Suprapubic skin (tissue), 4 donors: ENCODE results near the gene GABRD. TPM values are rescaled to one million over a fixed set of nuclear protein-coding genes. Genes with fewer than 3 reads are reported as not detected.
A peak's percentile ranks its signal among the peaks of the same experiment; 100 is the strongest.

Source experiments
- DNase-seq, 2 donors: peaks; one replicate each; pipeline ENCODE4 v3.0.0-alpha.2; 2019; ENCODE audit warnings: low spot score in 2 of 2
- H3K27ac ChIP-seq: fragments of 200-600 bp; sonication (generic); one replicate; pipeline ENCODE4 v1.5.1; 2019
- H3K27me3 ChIP-seq: fragments of 200-600 bp; sonication (generic); one replicate; pipeline ENCODE4 v1.5.1; 2019
- H3K36me3 ChIP-seq: fragments of 200-600 bp; sonication (generic); one replicate; pipeline ENCODE4 v1.5.1; 2019
- H3K4me1 ChIP-seq: fragments of 200-600 bp; sonication (generic); one replicate; pipeline ENCODE4 v1.5.1; 2019
- H3K4me3 ChIP-seq: fragments of 200-600 bp; sonication (generic); one replicate; pipeline ENCODE4 v1.5.1; 2019; ENCODE audit warnings: mild to moderate bottlenecking
- H3K9me3 ChIP-seq: fragments of 200-600 bp; sonication (generic); one replicate; pipeline ENCODE4 v1.5.1; 2019
- CTCF ChIP-seq, 2 donors: fragments of 200-600 bp in 1 of 2; fragments of 450-650 bp in 1 of 2; sonication (generic) in 1 of 2; IDR thresholded peaks; one replicate each; pipeline ENCODE4 v1.5.1; 2016 to 2019; ENCODE audit warnings: antibody characterized with exemption in 2 of 2, mild to moderate bottlenecking in 1 of 2, moderate library complexity in 1 of 2
- EP300 ChIP-seq: sonication (generic); formaldehyde crosslinking; IDR thresholded peaks from one replicate; pipeline ENCODE4 v1.6.1; 2017; ENCODE audit warnings: antibody characterized with exemption
- POLR2A ChIP-seq, 2 donors: fragments of 450-650 bp; IDR thresholded peaks; one replicate each; pipeline ENCODE4 v1.6.1; 2017; ENCODE audit warnings: antibody characterized with exemption in 2 of 2, mild to moderate bottlenecking in 2 of 2, moderate library complexity in 2 of 2
- POLR2AphosphoS5 ChIP-seq, 3 donors: sonication (generic); formaldehyde crosslinking; IDR thresholded peaks; one replicate each; pipeline ENCODE4 v1.6.1; 2017; ENCODE audit warnings: antibody characterized with exemption in 3 of 3
- WGBS: methylation state at CpG from one replicate; pipeline ENCODE4 v1.1.5; 2018; 5-methylcytosine and 5-hydroxymethylcytosine counted together
- total RNA-seq, 4 donors: library from RNA; depleted of rRNA; stranded (reverse); fragments of >200 nt; gene quantifications; one replicate each; pipeline ENCODE4 v1.1.0, GENCODE V29; 2016

GABRD gene
- total RNA-seq, result 1 to 10 TPM in 2 of 4 donors, under 1 TPM in 1, not detected in 1; 0.52 to 1.7 (median 1.2) TPM

GRCh38 chr1:2019172-2019543 lies at the start of gene GABRD:
GABRD (plus strand) TSS chr1:2019345; CDS start chr1:2019424, 79 bp downstream.
- Histone ChIP-seq H3K36me3 (no peaks in the 10 kb centered on the region), H3K9me3 (no peaks in the 10 kb centered on the region), H3K4me3 (peak within 1 kb of the TSS; percentile 50), H3K4me1 (peaks cover 16% of the 10 kb centered on the region), H3K27ac (no peak within 1 kb of the TSS), H3K27me3 (peaks cover 81% of the 10 kb centered on the region)
- TF ChIP-seq CTCF (IDR thresholded peaks at IDR 0.05), result no peak
- no peak for TF ChIP-seq POLR2AphosphoS5 (IDR thresholded peaks at IDR 0.05)
- TF ChIP-seq EP300, result no peak
- no peak for TF ChIP-seq POLR2A (IDR thresholded peaks at IDR 0.05)
- WGBS, result no CpG with 5 or more reads among the region's 60 CpGs
- DNase-seq, result no peak

GRCh38 chr1:1969505-1969900 lies 49.6 kb upstream of the GABRD start:
- no peaks in the 10 kb centered on the region for H3K36me3 ChIP-seq
- no peak for DNase-seq
- H3K9me3 ChIP-seq, result no peaks in the 10 kb centered on the region
- H3K27ac ChIP-seq, result no peak overlapping the region
- H3K4me1 ChIP-seq, result peaks cover 7% of the 10 kb centered on the region
- no peak for TF ChIP-seq EP300
- TF ChIP-seq POLR2AphosphoS5 (IDR thresholded peaks at IDR 0.05), result no peak
- TF ChIP-seq CTCF (IDR thresholded peaks at IDR 0.05), result no peak
- TF ChIP-seq POLR2A (IDR thresholded peaks at IDR 0.05), result no peak
- H3K27me3 ChIP-seq, result peaks cover 48% of the 10 kb centered on the region
- H3K4me3 ChIP-seq, result no peak overlapping the region
- WGBS, result 50% methylated on average over 4 of the region's 10 CpGs

- peaks cover 48% of the 10 kb centered on the region for H3K27me3 ChIP-seq
- WGBS, result 48% methylated on average over 21 of the region's 29 CpGs
- no peak for DNase-seq
- H3K27ac ChIP-seq, result no peak overlapping the region
- H3K9me3 ChIP-seq, result no peaks in the 10 kb centered on the region
- H3K36me3 ChIP-seq, result no peaks in the 10 kb centered on the region
- H3K4me3 ChIP-seq, result no peak overlapping the region
- TF ChIP-seq CTCF (IDR thresholded peaks at IDR 0.05) (no peak), POLR2A (IDR thresholded peaks at IDR 0.05) (no peak), POLR2AphosphoS5 (IDR thresholded peaks at IDR 0.05) (no peak), EP300 (no peak)
- H3K4me1 ChIP-seq, result peaks cover 7% of the 10 kb centered on the region
Observed at GRCh38 chr1:1969953-1970716, 49.0 kb upstream of the GABRD start.

GRCh38 chr1:1971017-1971416 lies 48.1 kb upstream of the GABRD start:
- H3K27me3 ChIP-seq, result peaks cover 48% of the 10 kb centered on the region
- WGBS, result 88% methylated on average over 15 of the region's 17 CpGs
- H3K36me3 ChIP-seq, result no peaks in the 10 kb centered on the region

GRCh38 chr1:1971688-1972087 lies 47.5 kb upstream of the GABRD start:
- no peak for TF ChIP-seq POLR2AphosphoS5 (IDR thresholded peaks at IDR 0.05)
- no peak for TF ChIP-seq POLR2A (IDR thresholded peaks at IDR 0.05)
- no peak for TF ChIP-seq EP300
- no peak for TF ChIP-seq CTCF (IDR thresholded peaks at IDR 0.05)
- 100% methylated on average over 1 of the region's 21 CpGs for WGBS
- no peak overlapping the region for H3K4me3 ChIP-seq
- H3K36me3 ChIP-seq, result no peaks in the 10 kb centered on the region
- peaks cover 46% of the 10 kb centered on the region for H3K27me3 ChIP-seq
- H3K27ac ChIP-seq, result no peak overlapping the region
- DNase-seq, result no peak
- H3K9me3 ChIP-seq, result no peaks in the 10 kb centered on the region
- H3K4me1 ChIP-seq, result peaks cover 7% of the 10 kb centered on the region

More at GRCh38 chr1:1971017-1971416, 48.1 kb upstream of the GABRD start:
- TF ChIP-seq CTCF (IDR thresholded peaks at IDR 0.05), result no peak
- Histone ChIP-seq H3K27ac (no peak overlapping the region), H3K4me1 (peaks cover 7% of the 10 kb centered on the region), H3K9me3 (no peaks in the 10 kb centered on the region), H3K4me3 (no peak overlapping the region)
- DNase-seq, result no peak
